HG02852 (cell line): ENCODE data around the gene ZBED4.

ENCODE experiments used
- ATAC-seq: cut with Tn5 transposase; IDR thresholded peaks from one replicate; pipeline ENCODE4 v1.9.1; 2021; ENCODE audit warnings: mild to moderate bottlenecking, moderate library complexity; ENCODE audit not compliant: unreplicated experiment

The ZBED4 gene

DNA sequence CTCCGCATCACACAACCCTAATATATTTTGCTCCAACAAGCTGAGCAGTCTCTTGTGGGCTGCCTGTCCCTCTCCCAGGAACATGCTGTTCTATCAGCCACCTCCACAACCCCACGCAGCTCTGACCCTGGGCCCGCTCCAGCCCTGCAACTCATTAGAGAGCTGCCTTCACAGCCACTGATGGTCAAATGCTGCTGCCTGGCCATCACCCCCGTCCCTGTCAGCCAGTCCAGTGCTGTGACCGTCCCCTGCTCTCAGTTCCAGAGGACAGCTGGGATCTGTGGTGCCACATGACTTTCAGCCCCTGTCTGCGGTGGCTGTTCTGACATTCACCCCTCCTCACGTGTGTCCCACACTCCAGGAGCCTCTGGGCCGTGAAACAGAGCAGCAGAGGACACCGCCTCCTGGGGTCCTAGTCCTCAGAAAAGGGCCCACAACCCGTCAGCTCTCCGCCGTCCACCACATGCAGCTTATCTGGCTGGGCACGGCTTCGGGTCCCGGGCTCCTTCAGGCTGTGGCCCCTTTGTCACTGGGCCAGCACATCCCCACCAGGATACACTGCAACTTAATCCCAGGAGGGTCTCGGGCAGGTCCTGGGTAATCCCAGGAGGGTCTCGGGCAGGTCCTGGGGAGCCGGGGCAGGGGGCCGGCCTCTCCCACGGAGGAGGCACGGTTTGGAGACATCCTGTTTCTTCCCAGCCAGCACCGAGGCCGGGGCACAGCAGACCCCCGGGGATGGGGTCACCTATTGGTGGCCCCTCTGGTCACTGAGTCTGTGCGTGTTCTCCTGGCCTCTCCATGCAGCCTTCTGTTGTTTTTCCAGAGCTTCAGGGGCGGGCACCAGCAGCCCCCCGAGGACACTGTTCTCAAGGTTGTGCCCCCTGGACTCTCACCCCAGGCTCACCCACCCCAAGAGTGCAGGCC lies 79.9 kb downstream of the ZBED4 start:
- ATAC-seq: no peak

DNA sequence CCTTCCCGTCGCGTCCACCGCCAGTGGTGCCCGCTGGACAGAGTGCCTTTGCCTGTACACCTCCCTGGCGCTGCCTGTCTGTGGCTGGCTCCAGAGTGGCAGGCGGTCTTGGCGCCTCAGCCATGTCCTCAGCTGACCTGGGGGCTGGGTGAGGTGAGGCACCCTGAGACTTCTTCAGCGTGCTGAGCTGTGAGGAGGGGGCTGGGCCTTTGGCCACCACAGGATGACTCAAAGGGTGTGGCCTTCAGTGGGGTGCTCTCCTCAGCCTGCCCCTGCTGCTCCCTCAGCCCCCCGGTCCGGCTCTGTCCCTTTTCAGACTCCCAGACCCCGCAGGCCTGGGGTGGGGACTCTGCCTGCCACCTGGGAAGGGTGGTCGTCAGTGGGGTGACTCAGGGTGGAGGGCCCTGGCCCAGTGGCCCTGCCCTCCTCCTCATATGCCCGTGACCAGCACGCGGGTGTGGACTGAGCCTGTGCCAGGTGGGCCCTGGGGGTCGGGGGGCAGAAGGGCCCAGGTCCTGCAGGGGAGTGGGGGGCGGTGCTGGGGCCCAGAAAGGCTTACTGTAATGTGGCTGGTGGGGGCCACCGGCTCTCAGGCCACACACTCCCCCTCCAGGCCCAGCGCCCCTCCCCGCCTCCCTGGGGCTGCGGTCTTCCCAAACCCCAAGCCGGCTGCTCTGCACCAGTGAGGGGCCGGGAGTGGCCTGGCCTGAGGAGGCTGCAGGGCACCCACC lies 80.7 kb downstream of the ZBED4 start:
- ATAC-seq: no peak

DNA sequence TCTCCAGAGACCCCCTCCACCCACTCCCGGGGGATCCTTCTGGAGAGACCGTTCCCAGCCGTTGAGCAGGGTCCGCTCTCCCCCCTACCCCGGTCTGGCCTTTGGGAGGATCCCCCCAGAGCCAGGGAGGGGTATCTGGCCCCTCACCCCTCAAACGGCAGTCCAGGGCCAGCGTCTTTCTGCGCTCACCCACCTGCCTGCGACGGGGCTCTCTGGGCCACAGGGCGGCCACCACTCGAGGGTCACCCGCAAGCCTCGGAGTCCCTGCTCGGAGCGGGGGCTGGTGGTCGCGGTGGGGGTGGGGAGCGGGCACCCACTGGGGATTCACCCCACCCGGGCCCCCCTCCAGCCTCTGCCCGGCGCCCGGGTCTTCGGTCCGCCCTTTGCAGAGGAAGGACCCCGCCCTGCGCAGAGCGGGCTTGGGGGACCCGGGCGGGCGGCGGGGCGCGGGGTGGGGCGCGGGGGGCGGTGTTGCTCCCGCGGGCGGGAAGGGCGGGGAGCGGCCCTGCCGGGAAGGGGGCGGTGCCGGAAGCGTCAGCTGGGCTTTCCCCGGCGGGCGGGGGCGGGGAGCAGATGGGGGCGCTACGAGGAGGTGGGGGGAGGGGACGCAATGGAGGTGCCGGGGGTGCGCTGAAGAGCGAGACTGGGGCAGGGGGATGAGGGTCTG lies 81.4 kb downstream of the ZBED4 start:
- ATAC-seq: no peak

DNA sequence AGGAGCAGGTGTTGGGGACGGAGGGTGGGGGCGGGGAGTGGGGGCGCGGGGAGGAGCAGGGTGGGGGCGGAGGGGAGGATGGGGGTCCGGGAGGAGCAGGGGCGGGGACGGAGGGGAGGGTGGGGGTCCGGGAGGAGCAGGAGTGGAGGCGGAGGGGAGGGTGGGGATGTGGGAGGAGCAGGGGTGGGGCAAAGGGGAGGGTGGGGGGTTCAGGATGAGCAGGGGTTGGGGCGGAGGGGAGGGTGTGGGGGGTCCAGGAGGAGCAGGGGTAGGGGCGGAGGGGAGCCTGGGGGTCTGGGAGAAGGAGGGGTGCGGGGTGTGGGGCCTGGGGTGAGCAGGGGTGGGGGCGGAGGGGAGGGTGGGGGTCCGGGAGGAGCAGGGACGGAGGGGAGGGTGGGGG lies 81.9 kb downstream of the ZBED4 start:
- no peak for ATAC-seq

- ATAC-seq: peak; percentile 60
These were observed 82.7 kb downstream of the ZBED4 start for GRCh38 chr22:49936018-49936972.

DNA sequence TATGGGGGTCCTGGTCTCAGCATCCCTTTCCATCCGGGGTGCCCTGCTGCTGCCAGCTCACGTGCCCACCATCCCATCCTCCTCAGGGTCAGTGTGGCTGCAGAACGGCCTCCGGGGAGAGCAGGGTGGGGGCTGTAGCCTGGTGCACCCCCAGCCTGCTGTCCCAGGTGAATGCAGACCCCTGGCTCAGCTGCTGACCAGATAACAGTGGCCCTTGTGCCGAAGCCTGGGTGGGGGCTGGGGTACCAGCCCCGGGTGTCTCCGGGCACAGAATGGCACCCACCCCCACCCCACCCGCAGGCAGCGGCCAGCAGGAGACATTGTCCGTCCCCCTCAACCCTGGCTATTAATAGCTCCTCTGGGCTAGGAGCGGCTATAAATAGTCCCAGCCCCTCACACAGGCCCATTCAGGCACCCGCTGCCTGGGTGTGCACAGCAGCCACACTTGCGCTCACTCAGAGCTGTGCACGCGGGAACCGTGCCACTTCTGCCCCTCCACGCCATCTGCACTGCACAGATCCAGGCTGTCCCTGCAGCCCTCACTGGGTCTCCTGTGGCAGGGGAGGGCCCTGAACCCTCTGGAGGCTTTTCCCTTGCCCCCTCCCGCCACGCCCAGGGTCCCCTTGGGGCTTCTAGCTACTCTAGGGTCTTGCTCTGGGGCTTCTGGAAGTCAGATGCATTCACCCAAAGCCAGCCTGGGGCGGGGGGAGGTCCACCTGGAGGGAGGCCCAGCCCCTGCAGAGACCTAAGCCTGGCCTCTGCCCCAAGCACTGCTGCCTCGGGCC lies 83.5 kb downstream of the ZBED4 start:
- ATAC-seq: no peak

GRCh38 chr22:49937758-49938564 lies 84.3 kb downstream of the ZBED4 start:
- ATAC-seq: no peak

- no peak for ATAC-seq
These were observed 85.0 kb downstream of the ZBED4 start for GRCh38 chr22:49938565-49939136.
